ENCODE data around the gene APBA2. TPM values are rescaled to one million over a fixed set of nuclear protein-coding genes. Genes with fewer than 3 reads are reported as not detected.

The APBA2 gene
- total and polyA plus RNA-seq, 2 donors from 2014 or later: 1.0 to 6.1 TPM

DNA sequence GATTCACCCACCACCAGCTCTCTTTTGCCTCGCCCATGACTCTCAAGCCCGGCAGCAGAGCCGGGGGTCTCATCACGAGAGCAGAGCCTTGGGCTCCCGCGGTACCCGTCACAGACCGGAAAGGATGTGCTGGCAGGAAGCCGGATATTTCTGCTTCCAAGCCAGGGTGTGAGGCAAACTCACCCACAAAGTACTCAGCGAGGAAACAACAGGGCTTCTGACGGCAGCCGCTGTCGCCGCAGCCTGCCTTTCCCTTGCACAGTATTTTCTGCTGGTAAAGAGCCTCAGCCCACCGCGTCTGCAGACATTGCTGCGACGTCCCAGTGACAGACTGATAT is 263.9 kb downstream of the APBA2 start:
- FAIRE-seq: no peak
- no peaks in the 10 kb centered on the region for H3K27me3 ChIP-seq (ENCODE audit: control insufficient read depth, insufficient read depth, low read length)
- no peak overlapping the region for H3K9ac ChIP-seq (ENCODE audit: low read length in 3 of 3)
- no peaks in the 10 kb centered on the region for H3K4me1 ChIP-seq (ENCODE audit: control insufficient read depth in 2 of 3, insufficient read depth in 2 of 3, low read depth in 1 of 3, low read length in 3 of 3)
- TF ChIP-seq, protein P1, sequence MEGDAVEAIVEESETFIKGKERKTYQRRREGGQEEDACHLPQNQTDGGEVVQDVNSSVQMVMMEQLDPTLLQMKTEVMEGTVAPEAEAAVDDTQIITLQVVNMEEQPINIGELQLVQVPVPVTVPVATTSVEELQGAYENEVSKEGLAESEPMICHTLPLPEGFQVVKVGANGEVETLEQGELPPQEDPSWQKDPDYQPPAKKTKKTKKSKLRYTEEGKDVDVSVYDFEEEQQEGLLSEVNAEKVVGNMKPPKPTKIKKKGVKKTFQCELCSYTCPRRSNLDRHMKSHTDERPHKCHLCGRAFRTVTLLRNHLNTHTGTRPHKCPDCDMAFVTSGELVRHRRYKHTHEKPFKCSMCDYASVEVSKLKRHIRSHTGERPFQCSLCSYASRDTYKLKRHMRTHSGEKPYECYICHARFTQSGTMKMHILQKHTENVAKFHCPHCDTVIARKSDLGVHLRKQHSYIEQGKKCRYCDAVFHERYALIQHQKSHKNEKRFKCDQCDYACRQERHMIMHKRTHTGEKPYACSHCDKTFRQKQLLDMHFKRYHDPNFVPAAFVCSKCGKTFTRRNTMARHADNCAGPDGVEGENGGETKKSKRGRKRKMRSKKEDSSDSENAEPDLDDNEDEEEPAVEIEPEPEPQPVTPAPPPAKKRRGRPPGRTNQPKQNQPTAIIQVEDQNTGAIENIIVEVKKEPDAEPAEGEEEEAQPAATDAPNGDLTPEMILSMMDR (IDR thresholded peaks at IDR 0.05; ENCODE audit: borderline replicate concordance, extremely low read depth, insufficient read depth): no peak
- DNase-seq: peak in 2 of 5 donors; percentile 8 to 43
- no peaks in the 10 kb centered on the region for H3K36me3 ChIP-seq (ENCODE audit: control insufficient read depth in 2 of 3, insufficient read depth in 3 of 3, low read length in 3 of 3)
- H3K9me3 ChIP-seq (ENCODE audit: control insufficient read depth in 2 of 3, insufficient read depth in 1 of 3, low read length in 3 of 3): peaks cover 0 to 2% (median 0%) of the 10 kb centered on the region in 3 donors
- intact Hi-C loops (cut with DNase I): no loop called here
- H3K4me3 ChIP-seq (ENCODE audit: low read length in 3 of 3): no peak overlapping the region
- no peak overlapping the region for H3K27ac ChIP-seq (ENCODE audit: low read depth in 2 of 2, low read length in 2 of 2)

DNA sequence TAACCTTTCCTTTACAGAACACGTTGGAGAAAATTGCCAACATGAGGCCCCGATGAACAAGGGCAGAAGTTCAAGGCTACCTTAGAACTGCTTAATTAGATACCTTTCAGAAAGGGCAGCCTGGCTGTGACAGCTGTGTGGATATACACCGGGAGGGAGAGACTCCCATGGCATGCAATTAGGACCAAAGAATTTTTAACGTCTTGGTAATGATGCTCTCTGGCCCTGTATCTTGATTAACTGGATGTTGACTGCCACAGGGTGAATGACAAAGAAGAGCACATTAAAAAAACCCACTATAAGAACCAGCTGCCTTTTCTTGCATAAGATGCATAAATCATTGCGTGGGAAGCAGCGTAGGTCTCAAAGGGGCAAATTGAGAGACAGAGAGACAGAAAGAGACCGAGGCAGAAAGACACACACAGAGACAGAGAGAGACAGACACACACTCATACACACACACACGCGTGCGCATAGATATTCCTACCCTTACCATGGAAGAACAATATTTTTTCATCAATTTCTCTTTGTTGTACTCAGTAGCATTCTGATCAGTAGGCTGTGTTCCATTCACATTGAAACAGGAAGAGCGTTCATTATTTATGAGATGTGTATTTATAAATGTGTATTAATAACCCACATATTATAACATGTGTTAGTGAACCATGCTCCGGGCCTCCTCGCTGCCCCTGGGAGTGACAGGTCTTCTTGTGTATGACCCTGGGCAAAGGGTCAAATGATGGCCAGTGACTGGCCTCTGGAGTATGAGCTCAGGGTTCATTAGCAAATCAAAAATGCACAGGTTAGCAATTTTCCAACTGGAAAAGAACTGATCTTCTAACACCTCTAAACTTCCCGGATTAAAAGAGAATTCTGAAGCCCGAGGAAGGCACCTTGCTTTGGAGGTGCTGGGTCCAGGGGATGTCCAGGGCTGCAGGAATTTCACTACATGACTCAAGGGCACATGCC is 265.0 kb downstream of the APBA2 start:
- no peak for FAIRE-seq
- TF ChIP-seq, protein P1 (IDR thresholded peaks at IDR 0.05; ENCODE audit: borderline replicate concordance, extremely low read depth, insufficient read depth): no peak
- intact Hi-C loops (cut with DNase I): no loop called here

DNA sequence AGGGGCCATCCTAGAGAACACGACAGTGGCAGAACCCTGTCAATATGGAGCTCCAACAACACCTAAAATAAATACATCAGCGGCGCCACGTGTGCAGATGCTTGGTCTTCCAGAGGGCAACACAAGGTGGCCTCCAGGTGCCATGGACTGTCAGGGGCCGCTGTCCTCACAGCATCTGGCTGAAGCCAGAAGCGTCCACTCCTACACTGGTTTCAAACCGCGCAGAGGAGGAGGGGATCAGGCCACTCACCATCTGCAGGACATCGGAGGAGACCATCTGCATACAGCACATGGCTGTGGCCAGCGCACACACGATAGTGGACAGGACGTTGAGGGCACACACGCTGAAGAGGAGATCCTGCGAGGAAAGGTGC is 265.7 kb downstream of the APBA2 start:
- Histone ChIP-seq H3K27ac (ENCODE audit: low read depth in 2 of 2, low read length in 2 of 2) (no peak overlapping the region), H3K36me3 (ENCODE audit: control insufficient read depth in 2 of 3, insufficient read depth in 3 of 3, low read length in 3 of 3) (no peaks in the 10 kb centered on the region), H3K4me3 (ENCODE audit: low read length in 3 of 3) (no peak overlapping the region), H3K9ac (ENCODE audit: low read length in 3 of 3) (no peak overlapping the region), H3K27me3 (ENCODE audit: control insufficient read depth, insufficient read depth, low read length) (no peaks in the 10 kb centered on the region), H3K4me1 (ENCODE audit: control insufficient read depth in 2 of 3, insufficient read depth in 2 of 3, low read depth in 1 of 3, low read length in 3 of 3) (no peaks in the 10 kb centered on the region), H3K9me3 (ENCODE audit: control insufficient read depth in 2 of 3, insufficient read depth in 1 of 3, low read length in 3 of 3) (peaks cover 0 to 2% (median 0%) of the 10 kb centered on the region in 3 donors)
- DNase-seq: no peak
- FAIRE-seq: no peak
- TF ChIP-seq, protein P1 (IDR thresholded peaks at IDR 0.05; ENCODE audit: borderline replicate concordance, extremely low read depth, insufficient read depth): no peak
- intact Hi-C loops (cut with DNase I): no loop called here

More for the DNA sequence above, 265.0 kb downstream of the APBA2 start:
- Histone ChIP-seq H3K36me3 (ENCODE audit: control insufficient read depth in 2 of 3, insufficient read depth in 3 of 3, low read length in 3 of 3) (no peaks in the 10 kb centered on the region), H3K4me3 (ENCODE audit: low read length in 3 of 3) (no peak overlapping the region), H3K9me3 (ENCODE audit: control insufficient read depth in 2 of 3, insufficient read depth in 1 of 3, low read length in 3 of 3) (peaks cover 0 to 2% (median 0%) of the 10 kb centered on the region in 3 donors), H3K4me1 (ENCODE audit: control insufficient read depth in 2 of 3, insufficient read depth in 2 of 3, low read depth in 1 of 3, low read length in 3 of 3) (no peaks in the 10 kb centered on the region), H3K27me3 (ENCODE audit: control insufficient read depth, insufficient read depth, low read length) (no peaks in the 10 kb centered on the region), H3K27ac (ENCODE audit: low read depth in 2 of 2, low read length in 2 of 2) (no peak overlapping the region), H3K9ac (ENCODE audit: low read length in 3 of 3) (no peak overlapping the region)
- DNase-seq: peak in 1 of 5 donors; percentile 10
